Left lung (tissue), 10 donors: ENCODE data around the gene NMT1. TPM values are rescaled to one million over a fixed set of nuclear protein-coding genes. Genes with fewer than 3 reads are reported as not detected.
A peak's percentile ranks its signal among the peaks of the same experiment; 100 is the strongest.
"Not testable (repeated sequence)": the region's sequence is repeated elsewhere in the genome, so short reads cannot be mapped to it uniquely, and the experiment has no call there.

Experiments
- ATAC-seq: fragments of 200-7000 bp; cut with Tn5 transposase; one replicate; pipeline ENCODE4 v1.9.1; 2020; ENCODE audit warnings: moderate library complexity
- DNase-seq, 4 donors: peaks; one replicate each; pipeline ENCODE4 v3.0.0-alpha.2; 2013 to 2020
- H3K27ac ChIP-seq, 2 donors: fragments of 200-600 bp; sonication (generic) in 1 of 2; one replicate each; pipeline versions ENCODE4 v1.5.0 to v1.8.0; 2020 to 2021
- H3K27me3 ChIP-seq, 2 donors: fragments of 200-600 bp; sonication (generic) in 1 of 2; one replicate each; pipeline versions ENCODE4 v1.5.0 to v1.8.0; 2020 to 2021
- H3K36me3 ChIP-seq, 2 donors: fragments of 200-600 bp; sonication (generic) in 1 of 2; one replicate each; pipeline versions ENCODE4 v1.5.0 to v1.8.0; 2020 to 2021
- H3K4me1 ChIP-seq, 2 donors: fragments of 200-600 bp; one replicate each; pipeline ENCODE4 v1.8.0; 2021
- H3K4me3 ChIP-seq, 2 donors: fragments of 200-600 bp; sonication (generic) in 1 of 2; one replicate each; pipeline versions ENCODE4 v1.5.0 to v1.8.0; 2020 to 2021; ENCODE audit warnings: mild to moderate bottlenecking in 1 of 2
- H3K9me3 ChIP-seq, 2 donors: fragments of 200-600 bp; sonication (generic) in 1 of 2; one replicate each; pipeline versions ENCODE4 v1.5.0 to v1.8.0; 2020 to 2021
- intact Hi-C, 2 donors: fragments of 100-400 bp; cut with DNase I; formaldehyde crosslinking; loops; one replicate each; pipeline versions ENCODE4 v1.11.2 to v1.14.2; 2022
- polyA plus RNA-seq, 6 donors: library from polyadenylated mRNA; unstranded; fragments of 120-200 nt; gene quantifications; one replicate each; pipeline ENCODE4 v1.2.1, GENCODE V29; 2013; ENCODE audit not compliant: insufficient read length in 6 of 6
- total RNA-seq, 2 donors: library from RNA; stranded (reverse); fragmentation: NEBNext Ultra II Directional; extraction: Animal tissue kit (Norgen Biotek cat#: 25700); gene quantifications; one replicate each; pipeline ENCODE4 v1.2.1, GENCODE V29; 2021
- TF ChIP-seq, protein P1 (sequence below), 2 donors: fragments of 200-600 bp; sonication (generic) in 1 of 2; IDR thresholded peaks; one replicate each; pipeline versions ENCODE4 v1.5.0 to v1.8.0; 2021; ENCODE audit warnings: antibody characterized with exemption in 2 of 2
- donor health status: DM: no; HTN: yes; CAD: no.
- donor health status: DM: no; HTN: no; CAD: no.

Gene NMT1
- total and polyA plus RNA-seq, 8 donors = 59.8 to 129 (median 69.9) TPM

DNA sequence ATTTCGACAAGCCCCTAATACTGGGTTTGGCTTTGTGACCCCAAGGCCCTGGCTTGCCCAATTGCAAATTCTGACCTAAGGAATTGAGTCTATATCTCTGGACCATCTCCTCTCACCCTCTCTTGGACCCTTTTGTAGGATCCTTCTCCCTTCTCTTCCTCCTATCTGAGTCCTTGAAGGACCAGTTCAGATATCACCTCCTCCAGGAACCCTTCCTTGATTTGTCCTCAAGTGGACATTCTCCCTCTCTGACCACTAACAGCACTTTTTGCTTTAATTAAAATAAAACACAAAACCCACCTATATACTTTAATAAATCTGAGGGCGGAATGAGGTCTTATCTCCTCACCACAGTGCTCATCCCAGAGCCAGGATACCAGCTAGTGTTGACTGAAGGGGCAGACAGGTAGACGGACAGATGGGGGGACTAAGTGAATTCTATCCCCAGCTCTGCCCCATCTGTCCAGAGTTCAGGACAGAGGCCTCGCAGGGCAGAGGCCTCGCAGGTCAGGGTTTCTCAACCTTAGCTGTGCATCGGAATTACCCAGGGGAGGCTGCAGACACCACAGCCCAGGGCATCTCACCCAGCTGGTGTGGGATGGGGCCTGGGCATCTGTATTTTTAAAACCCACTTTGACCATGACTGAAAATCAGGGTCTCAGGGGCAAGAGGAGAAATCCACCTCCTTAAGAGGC, 62.1 kb downstream of the NMT1 start:
- Histone ChIP-seq H3K36me3 (peaks cover 0 to 25% of the 10 kb centered on the region in 2 donors), H3K27ac (peak overlapping the region in 1 of 2 donors; percentile 76), H3K4me3 (no peak overlapping the region), H3K9me3 (no peaks in the 10 kb centered on the region), H3K27me3 (peaks cover 0 to 13% of the 10 kb centered on the region in 2 donors), H3K4me1 (peaks cover 17 to 50% of the 10 kb centered on the region in 2 donors)
- DNase-seq (no peak), ATAC-seq (no peak)
- TF ChIP-seq, protein P1, sequence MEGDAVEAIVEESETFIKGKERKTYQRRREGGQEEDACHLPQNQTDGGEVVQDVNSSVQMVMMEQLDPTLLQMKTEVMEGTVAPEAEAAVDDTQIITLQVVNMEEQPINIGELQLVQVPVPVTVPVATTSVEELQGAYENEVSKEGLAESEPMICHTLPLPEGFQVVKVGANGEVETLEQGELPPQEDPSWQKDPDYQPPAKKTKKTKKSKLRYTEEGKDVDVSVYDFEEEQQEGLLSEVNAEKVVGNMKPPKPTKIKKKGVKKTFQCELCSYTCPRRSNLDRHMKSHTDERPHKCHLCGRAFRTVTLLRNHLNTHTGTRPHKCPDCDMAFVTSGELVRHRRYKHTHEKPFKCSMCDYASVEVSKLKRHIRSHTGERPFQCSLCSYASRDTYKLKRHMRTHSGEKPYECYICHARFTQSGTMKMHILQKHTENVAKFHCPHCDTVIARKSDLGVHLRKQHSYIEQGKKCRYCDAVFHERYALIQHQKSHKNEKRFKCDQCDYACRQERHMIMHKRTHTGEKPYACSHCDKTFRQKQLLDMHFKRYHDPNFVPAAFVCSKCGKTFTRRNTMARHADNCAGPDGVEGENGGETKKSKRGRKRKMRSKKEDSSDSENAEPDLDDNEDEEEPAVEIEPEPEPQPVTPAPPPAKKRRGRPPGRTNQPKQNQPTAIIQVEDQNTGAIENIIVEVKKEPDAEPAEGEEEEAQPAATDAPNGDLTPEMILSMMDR (IDR thresholded peaks at IDR 0.05) = no peak
- intact Hi-C loops = loop anchor here in 1 of 2 donors (10.0 kb wide), 1 partner anchor 208 kb away; the partner anchor contains the start of gene GFAP

DNA sequence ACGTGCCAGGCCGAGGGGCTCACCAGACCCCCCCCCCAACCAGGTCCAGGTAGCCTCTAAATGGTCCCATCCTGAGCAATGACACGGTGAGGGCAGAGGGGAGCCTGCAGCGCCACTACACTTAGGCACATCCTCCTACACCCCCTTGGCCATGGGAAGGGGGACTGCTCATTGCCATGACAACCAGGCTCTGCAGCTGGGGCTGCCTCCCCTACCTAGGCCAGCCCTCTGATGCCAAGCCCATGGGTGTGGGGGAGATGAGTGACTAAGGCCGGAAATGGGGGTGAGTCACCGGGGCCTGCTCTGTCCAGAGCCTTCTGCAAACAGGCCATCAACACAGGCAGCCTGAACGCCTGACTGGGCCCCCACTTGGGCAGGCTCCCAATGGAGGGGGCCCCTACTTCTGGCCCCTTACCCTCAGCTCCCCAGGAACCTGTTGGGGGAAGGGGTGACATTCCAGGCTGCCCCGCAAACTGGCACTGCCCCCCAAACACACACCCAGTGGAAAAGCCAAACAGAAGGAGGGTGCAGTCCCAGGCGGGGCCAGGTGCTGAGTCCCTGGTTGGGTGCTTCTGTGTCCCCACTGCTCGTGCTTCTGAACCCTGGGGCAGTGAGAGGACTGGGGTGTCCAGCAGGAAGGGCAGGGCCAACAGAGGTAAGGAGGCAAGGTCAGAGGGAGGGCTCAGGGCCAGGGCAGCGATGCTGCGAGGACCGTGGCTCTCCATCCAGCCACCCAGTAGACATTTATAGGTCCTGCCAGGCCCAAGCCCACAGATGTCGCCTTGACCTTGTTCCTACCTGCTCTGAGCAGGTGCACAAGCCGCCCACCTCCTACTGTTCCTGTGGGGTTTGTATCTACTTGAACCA, 63.0 kb downstream of the NMT1 start:
- TF ChIP-seq, protein P1 (IDR thresholded peaks at IDR 0.05) = no peak
- no peaks in the 10 kb centered on the region for H3K9me3 ChIP-seq
- peaks cover 0 to 13% of the 10 kb centered on the region in 2 donors for H3K27me3 ChIP-seq
- intact Hi-C loops = loop anchor here in 1 of 2 donors (10.0 kb wide), 1 partner anchor 209 kb away; the partner anchor contains the start of gene GFAP
- no peak overlapping the region for H3K4me3 ChIP-seq
- H3K4me1 ChIP-seq = peaks cover 24 to 60% of the 10 kb centered on the region in 2 donors
- DNase-seq = peak in 2 of 4 donors; percentile 62 to 86
- ATAC-seq = peak; percentile 75
- peaks cover 0 to 15% of the 10 kb centered on the region in 2 donors for H3K36me3 ChIP-seq
- H3K27ac ChIP-seq = peak overlapping the region in 1 of 2 donors; percentile 76

DNA sequence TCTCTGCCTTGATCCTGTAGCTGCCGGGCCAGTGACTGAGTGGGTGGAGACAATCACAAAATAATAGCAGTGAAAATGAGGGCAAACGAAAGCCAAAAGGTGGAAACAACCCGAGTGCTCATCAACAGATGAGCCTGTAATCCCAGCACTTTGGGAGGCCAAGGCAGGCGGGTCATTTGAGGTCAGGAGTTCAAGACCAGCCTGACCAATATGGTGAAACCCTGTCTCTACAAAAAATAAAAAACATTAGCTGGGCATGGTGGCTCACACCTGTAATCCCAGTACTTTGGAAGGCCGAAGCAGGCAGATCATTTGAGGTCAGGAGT, 63.6 kb downstream of the NMT1 start:
- not testable (repeated sequence) for DNase-seq, H3K4me3 ChIP-seq, ATAC-seq, H3K9me3 ChIP-seq
- Histone ChIP-seq H3K4me1 (peaks cover 24 to 65% of the 10 kb centered on the region in 2 donors), H3K36me3 (peaks cover 0 to 10% of the 10 kb centered on the region in 2 donors), H3K27ac (peak overlapping the region in 1 of 2 donors; percentile 76), H3K27me3 (peaks cover 0 to 13% of the 10 kb centered on the region in 2 donors)
- intact Hi-C loops = loop anchor here in 1 of 2 donors (10.0 kb wide), 1 partner anchor 210 kb away; the partner anchor contains the start of gene GFAP

DNA sequence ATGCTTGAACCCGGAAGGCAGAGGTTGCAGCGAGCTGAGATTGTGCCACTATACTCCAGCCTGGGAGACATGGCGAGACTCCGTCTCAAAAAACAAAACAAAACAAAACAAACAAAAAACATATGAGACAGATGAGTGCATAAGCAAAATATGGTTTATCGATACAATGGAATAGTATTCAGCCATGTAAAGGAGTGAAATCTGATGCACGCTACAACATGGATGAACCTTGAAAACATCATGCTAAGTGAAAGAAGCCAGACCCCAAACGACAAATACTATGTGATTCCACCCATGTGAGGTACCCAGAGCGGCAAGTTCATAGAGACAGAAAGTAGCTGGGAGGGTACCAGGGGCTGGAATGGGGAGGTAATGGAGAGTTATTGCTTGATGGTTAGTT, 64.4 kb downstream of the NMT1 start:
- TF ChIP-seq, protein P1 (IDR thresholded peaks at IDR 0.05) = no peak
- intact Hi-C loops = loop anchor here in 1 of 2 donors (10.0 kb wide), 1 partner anchor 211 kb away; the partner anchor contains the start of gene GFAP
- Histone ChIP-seq H3K4me3 (no peak overlapping the region), H3K27ac (no peak overlapping the region), H3K36me3 (peaks cover 0 to 3% of the 10 kb centered on the region in 2 donors), H3K9me3 (no peaks in the 10 kb centered on the region), H3K27me3 (peaks cover 0 to 10% of the 10 kb centered on the region in 2 donors), H3K4me1 (peaks cover 24 to 65% of the 10 kb centered on the region in 2 donors)
- DNase-seq = no peak
- ATAC-seq = no peak

DNA sequence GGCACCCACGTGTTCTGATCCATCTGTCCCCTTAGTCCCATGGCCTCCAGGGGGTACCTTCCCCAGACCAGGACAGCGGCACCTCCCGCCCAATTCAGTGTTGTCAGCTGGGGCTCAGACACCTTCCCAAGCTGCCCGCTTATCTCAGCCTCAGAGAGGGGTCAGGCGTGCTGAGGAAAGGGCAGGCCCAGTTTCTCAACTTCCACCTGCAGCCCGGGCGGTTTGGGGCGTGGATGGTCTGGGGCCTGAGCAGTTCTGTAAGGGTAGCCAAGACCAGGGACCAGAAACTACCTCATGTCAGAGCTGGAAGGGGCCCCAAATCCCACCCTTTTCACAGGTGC, 66.1 kb downstream of the NMT1 start:
- Histone ChIP-seq H3K9me3 (no peaks in the 10 kb centered on the region), H3K27me3 (no peaks in the 10 kb centered on the region), H3K4me1 (peaks cover 31 to 77% of the 10 kb centered on the region in 2 donors), H3K36me3 (no peaks in the 10 kb centered on the region), H3K4me3 (no peak overlapping the region), H3K27ac (peak overlapping the region in 1 of 2 donors; percentile 73)
- TF ChIP-seq, protein P1 (IDR thresholded peaks at IDR 0.05) = no peak
- ATAC-seq (no peak), DNase-seq (peak in 1 of 4 donors; percentile 75)
- intact Hi-C loops = loop anchor here in 1 of 2 donors (10.0 kb wide), 1 partner anchor 212 kb away; the partner anchor contains the start of gene GFAP
